Stomach (tissue), 9 donors: Measurements from ENCODE around the gene VPS8. TPM values are rescaled to one million over a fixed set of nuclear protein-coding genes. Genes with fewer than 3 reads are reported as not detected.
"Not testable (repeated sequence)": the region's sequence is repeated elsewhere in the genome, so short reads cannot be mapped to it uniquely, and the experiment has no call there.

Experiments
- DNase-seq, 2 donors: peaks; one replicate each; pipeline versions ENCODE4 v3.0.0 to v3.0.0-alpha.2; 2013 to 2019
- H3K27ac ChIP-seq, 5 donors: fragments of 200-600 bp in 4 of 5; sonication (generic) in 4 of 5; one replicate each; pipeline ENCODE4 v1.5.1; 2013 to 2019; ENCODE audit warnings: mild to moderate bottlenecking in 1 of 5, moderate library complexity in 1 of 5
- H3K27me3 ChIP-seq, 3 donors: fragments of 200-600 bp; sonication (generic); one replicate each; pipeline ENCODE4 v1.5.1; 2017 to 2019; ENCODE audit warnings: mixed run types in 1 of 3
- H3K36me3 ChIP-seq, 4 donors: fragments of 200-600 bp; sonication (generic); 1 replicate in 3 of 4; 2 replicates in 1 of 4; pipeline ENCODE4 v1.5.1; 2016 to 2019
- H3K4me1 ChIP-seq, 4 donors: fragments of 200-600 bp; sonication (generic); one replicate each; pipeline ENCODE4 v1.5.1; 2016 to 2019
- H3K4me3 ChIP-seq, 4 donors: fragments of 200-600 bp; sonication (generic) in 3 of 4; one replicate each; pipeline ENCODE4 v1.5.1; 2016 to 2019; ENCODE audit warnings: mild to moderate bottlenecking in 1 of 4
- H3K9me3 ChIP-seq, 4 donors: fragments of 200-600 bp; sonication (generic); one replicate each; pipeline ENCODE4 v1.5.1; 2016 to 2019
- EP300 ChIP-seq: sonication (generic); formaldehyde crosslinking; IDR thresholded peaks from one replicate; pipeline ENCODE4 v1.6.1; 2017; ENCODE audit warnings: antibody characterized with exemption
- POLR2A ChIP-seq, 4 donors: fragments of 450-650 bp; IDR thresholded peaks; one replicate each; pipeline ENCODE4 v1.6.1; 2016; ENCODE audit warnings: antibody characterized with exemption in 4 of 4, control low read depth in 2 of 4, mild to moderate bottlenecking in 1 of 4, moderate library complexity in 1 of 4
- POLR2AphosphoS5 ChIP-seq, 3 donors: sonication (generic); formaldehyde crosslinking; IDR thresholded peaks; one replicate each; pipeline ENCODE4 v1.6.1; 2016; ENCODE audit warnings: antibody characterized with exemption in 3 of 3
- WGBS, 5 donors: extraction: QIAGEN DNeasy Blood & Tissue Kit in 3 of 5; methylation state at CpG; one replicate each; pipeline versions ENCODE4 v1.1.5 to v1.1.7; 2013 to 2018; 5-methylcytosine and 5-hydroxymethylcytosine counted together
- intact Hi-C: fragments of 100-400 bp; cut with DNase I; formaldehyde crosslinking; loops from one replicate; pipeline ENCODE4 v1.15.1; 2023; ENCODE audit warnings: low total_unique reads
- polyA plus RNA-seq, 3 donors: library from polyadenylated mRNA; stranded (reverse); fragments of 200-250 nt; gene quantifications; one replicate each; pipeline ENCODE4 v1.2.3, GENCODE V29; 2013
- total RNA-seq, 5 donors: library from RNA; depleted of rRNA; stranded (reverse); fragments of >200 nt; gene quantifications; one replicate each; pipeline versions ENCODE4 v1.1.0 to v1.2.3, GENCODE V29; 2014 to 2016
- TF ChIP-seq, protein P1 (sequence below), 7 experiments: fragments of 450-650 bp in 4 of 7; fragments of 200-600 bp in 3 of 7; sonication (generic) in 3 of 7; IDR thresholded peaks; one replicate each; pipeline ENCODE4 v1.5.1; 2016 to 2019; ENCODE audit warnings: antibody characterized with exemption in 7 of 7, control low read depth in 2 of 7, mild to moderate bottlenecking in 1 of 7
- donor health status: healthy with polysubstance abuse.
- donor health status: Bipolar disorder and iron deficiency.
- donor health status: healthy.

The VPS8 gene
- total and polyA plus RNA-seq, 8 donors = 7.5 to 126 (median 37.5) TPM

DNA sequence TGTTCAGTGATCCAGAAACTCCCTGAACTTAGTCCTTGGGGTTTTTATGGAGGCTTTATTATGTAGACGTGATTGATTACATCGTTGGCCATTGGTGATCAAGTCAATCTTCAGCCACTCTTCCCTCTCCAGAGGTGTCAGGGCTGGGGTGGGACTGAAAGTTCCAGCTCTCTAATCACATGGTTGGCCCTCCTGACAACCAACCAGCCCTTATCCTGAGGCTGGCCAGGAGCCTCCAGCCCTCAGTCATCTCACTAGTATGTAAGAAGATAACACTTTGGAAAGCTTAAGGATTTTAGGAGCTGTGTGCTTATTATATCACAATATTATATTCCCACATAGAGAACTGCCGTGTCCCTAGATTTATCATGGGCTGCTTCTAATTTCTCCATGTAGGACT lies 142.3 kb downstream of the VPS8 start:
- Histone ChIP-seq H3K4me3 (no peak overlapping the region), H3K4me1 (no peaks in the 10 kb centered on the region), H3K27me3 (no peaks in the 10 kb centered on the region), H3K9me3 (no peaks in the 10 kb centered on the region), H3K27ac (no peak overlapping the region), H3K36me3 (peaks cover 5 to 69% (median 57%) of the 10 kb centered on the region in 4 donors)
- DNase-seq = no peak
- intact Hi-C loops = no loop called here
- 89 to 96% (median 92%) methylated on average over 3 of the region's 3 CpGs for WGBS, 5 donors
- no peak for TF ChIP-seq POLR2AphosphoS5 (IDR thresholded peaks at IDR 0.05)
- TF ChIP-seq, protein P1, sequence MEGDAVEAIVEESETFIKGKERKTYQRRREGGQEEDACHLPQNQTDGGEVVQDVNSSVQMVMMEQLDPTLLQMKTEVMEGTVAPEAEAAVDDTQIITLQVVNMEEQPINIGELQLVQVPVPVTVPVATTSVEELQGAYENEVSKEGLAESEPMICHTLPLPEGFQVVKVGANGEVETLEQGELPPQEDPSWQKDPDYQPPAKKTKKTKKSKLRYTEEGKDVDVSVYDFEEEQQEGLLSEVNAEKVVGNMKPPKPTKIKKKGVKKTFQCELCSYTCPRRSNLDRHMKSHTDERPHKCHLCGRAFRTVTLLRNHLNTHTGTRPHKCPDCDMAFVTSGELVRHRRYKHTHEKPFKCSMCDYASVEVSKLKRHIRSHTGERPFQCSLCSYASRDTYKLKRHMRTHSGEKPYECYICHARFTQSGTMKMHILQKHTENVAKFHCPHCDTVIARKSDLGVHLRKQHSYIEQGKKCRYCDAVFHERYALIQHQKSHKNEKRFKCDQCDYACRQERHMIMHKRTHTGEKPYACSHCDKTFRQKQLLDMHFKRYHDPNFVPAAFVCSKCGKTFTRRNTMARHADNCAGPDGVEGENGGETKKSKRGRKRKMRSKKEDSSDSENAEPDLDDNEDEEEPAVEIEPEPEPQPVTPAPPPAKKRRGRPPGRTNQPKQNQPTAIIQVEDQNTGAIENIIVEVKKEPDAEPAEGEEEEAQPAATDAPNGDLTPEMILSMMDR (IDR thresholded peaks at IDR 0.05) = no peak
- TF ChIP-seq EP300 = no peak
- TF ChIP-seq POLR2A (IDR thresholded peaks at IDR 0.05) = no peak

DNA sequence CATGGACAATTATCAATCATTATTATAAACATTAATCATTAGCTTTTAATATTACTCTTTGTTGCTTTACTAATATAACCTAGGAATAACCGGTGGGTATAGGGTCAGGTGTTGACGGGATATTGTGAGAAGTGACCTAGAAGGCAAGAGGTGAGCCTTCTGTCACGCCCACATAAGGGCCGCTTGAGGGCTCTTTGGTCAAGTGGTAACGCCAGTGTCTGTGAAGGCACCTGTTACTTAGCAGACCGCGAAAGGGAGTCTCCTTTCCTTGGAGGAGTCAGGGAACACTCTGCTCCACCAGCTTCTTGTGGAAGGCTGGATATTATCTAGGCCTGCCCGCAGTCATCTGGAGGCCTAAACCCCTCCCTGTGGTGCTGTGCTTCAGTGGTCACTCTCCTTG lies 142.9 kb downstream of the VPS8 start:
- H3K9me3 ChIP-seq, H3K27ac ChIP-seq, DNase-seq, H3K4me1 ChIP-seq, intact Hi-C loops, H3K27me3 ChIP-seq, H3K4me3 ChIP-seq: not testable (repeated sequence)
- peaks cover 5 to 70% (median 62%) of the 10 kb centered on the region in 4 donors for H3K36me3 ChIP-seq
- 91 to 99% (median 98%) methylated on average over 8 of the region's 8 CpGs for WGBS, 5 donors

DNA sequence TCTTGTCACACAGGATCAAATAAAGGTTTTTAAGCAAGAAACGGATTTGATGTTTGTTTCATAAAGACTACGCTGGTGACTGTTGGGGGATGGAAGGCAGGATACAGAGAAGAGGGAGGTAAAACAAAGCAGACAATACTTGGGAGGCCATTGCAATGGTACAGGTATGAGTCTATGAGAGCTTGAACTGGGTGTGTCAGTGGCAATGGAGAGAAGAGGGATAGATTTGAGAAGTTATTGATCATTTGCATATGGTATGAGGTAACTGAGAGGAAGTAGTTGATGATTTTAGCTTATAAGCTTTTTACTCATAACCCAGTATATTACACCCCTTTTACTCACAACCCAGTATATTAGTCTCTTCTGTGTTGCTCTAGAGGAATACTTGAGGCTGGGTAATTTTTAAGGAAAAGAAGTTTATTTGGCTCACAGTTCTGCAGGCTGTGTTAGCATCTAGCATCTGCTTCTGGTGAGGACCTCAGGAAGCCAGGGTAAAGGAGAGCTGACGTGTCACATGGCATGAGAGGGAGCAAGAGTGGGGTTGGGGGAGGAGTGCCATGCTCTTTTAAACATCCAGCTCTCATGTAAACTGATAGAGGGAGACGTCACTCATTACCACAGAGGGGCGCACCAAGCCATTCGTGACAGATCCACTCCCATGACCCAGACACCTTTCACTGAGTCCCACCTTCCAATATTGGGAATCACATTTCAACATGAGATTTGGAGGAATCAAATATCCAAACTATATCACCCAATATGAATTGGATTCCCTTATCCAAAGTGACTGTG lies 153.9 kb downstream of the VPS8 start:
- intact Hi-C loops = no loop called here
- Histone ChIP-seq H3K27ac (no peak overlapping the region), H3K4me1 (no peaks in the 10 kb centered on the region), H3K27me3 (no peaks in the 10 kb centered on the region), H3K4me3 (no peak overlapping the region), H3K9me3 (no peaks in the 10 kb centered on the region), H3K36me3 (peaks cover 2 to 62% (median 54%) of the 10 kb centered on the region in 4 donors)
- TF ChIP-seq POLR2A (IDR thresholded peaks at IDR 0.05) (no peak), POLR2AphosphoS5 (IDR thresholded peaks at IDR 0.05) (no peak), EP300 (no peak)
- TF ChIP-seq, protein P1 (IDR thresholded peaks at IDR 0.05) = no peak
- DNase-seq = no peak
- WGBS, 5 donors = 87 to 95% (median 94%) methylated on average over 6 of the region's 6 CpGs

DNA sequence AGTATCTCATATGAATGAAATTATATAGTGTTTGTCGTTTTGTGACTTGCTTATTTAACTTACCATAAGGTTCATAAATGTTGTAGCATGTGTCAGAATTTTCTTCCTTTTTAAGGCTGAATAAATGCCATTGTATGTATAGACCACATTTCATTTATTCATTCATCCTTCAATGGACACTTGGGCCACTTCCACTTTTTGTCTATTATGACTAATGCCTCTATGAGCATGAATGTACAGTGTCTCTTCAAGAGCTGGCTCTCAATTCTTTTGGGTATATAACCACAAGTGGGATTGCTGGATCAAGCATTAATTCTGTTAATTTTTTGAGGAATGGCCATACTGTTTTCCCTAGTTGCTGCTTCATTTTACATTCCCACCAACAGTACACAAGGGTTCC lies 156.1 kb downstream of the VPS8 start:
- Histone ChIP-seq H3K9me3 (no peaks in the 10 kb centered on the region), H3K27me3 (no peaks in the 10 kb centered on the region), H3K4me3 (no peak overlapping the region), H3K36me3 (peaks cover 12 to 84% (median 68%) of the 10 kb centered on the region in 4 donors), H3K27ac (no peak overlapping the region), H3K4me1 (no peaks in the 10 kb centered on the region)
- DNase-seq = no peak
- intact Hi-C loops = no loop called here
- 87 to 100% (median 95%) methylated on average over 1 of the region's 1 CpG for WGBS, 5 donors
- TF ChIP-seq, protein P1 (IDR thresholded peaks at IDR 0.05) = no peak
- no peak for TF ChIP-seq POLR2A (IDR thresholded peaks at IDR 0.05)
- no peak for TF ChIP-seq EP300

DNA sequence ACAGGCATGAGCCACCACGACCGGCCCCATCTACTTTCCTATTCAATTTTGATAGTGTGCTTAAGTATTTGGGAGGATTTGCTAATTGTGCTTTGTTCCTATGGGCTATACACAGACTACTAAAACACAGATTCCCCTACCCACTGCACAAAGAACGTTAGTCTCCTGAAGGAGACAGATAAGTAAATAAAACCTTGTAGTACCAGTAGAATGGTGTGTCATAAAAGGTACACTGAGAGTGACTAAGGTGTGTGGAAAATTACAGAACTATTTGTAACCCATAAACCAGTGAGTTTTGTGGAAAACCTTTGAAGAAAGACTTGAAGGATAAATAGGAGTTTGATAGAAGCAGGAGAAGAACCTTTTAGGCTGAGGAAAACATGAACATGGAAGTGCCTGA lies 158.2 kb downstream of the VPS8 start:
- 80 to 87% (median 84%) methylated on average over 3 of the region's 3 CpGs for WGBS, 5 donors
- Histone ChIP-seq H3K27me3 (no peaks in the 10 kb centered on the region), H3K4me3 (no peak overlapping the region), H3K9me3 (no peaks in the 10 kb centered on the region), H3K4me1 (no peaks in the 10 kb centered on the region), H3K36me3 (peaks cover 12 to 88% (median 74%) of the 10 kb centered on the region in 4 donors), H3K27ac (no peak overlapping the region)
- intact Hi-C loops = no loop called here
- no peak for TF ChIP-seq EP300
- TF ChIP-seq POLR2AphosphoS5 (IDR thresholded peaks at IDR 0.05) = no peak
- no peak for TF ChIP-seq POLR2A (IDR thresholded peaks at IDR 0.05)
- TF ChIP-seq, protein P1 (IDR thresholded peaks at IDR 0.05) = no peak
- no peak for DNase-seq
